IPS-15b (cell line): ENCODE measurements around the gene KIRREL1.

Experiments
- H3K27me3 ChIP-seq: one replicate; pipeline ENCODE4 v1.6.1; 2013; ENCODE audit warnings: low read length; ENCODE audit not compliant: control insufficient read depth, insufficient read depth
- H3K36me3 ChIP-seq: one replicate; pipeline ENCODE4 v1.6.1; 2013; ENCODE audit warnings: low read length; ENCODE audit not compliant: control insufficient read depth, insufficient read depth
- H3K4me1 ChIP-seq: one replicate; pipeline ENCODE4 v1.6.1; 2013; ENCODE audit warnings: mild to moderate bottlenecking, low read length; ENCODE audit not compliant: control insufficient read depth, insufficient read depth
- H3K4me3 ChIP-seq: one replicate; pipeline ENCODE4 v1.5.1; 2013; ENCODE audit warnings: low read depth, low read length
- H3K9ac ChIP-seq: one replicate; pipeline ENCODE4 v1.6.1; 2013; ENCODE audit warnings: low read depth, mild to moderate bottlenecking, low read length
- H3K9me3 ChIP-seq: one replicate; pipeline ENCODE4 v1.6.1; 2013; ENCODE audit warnings: mild to moderate bottlenecking, low read length; ENCODE audit not compliant: control insufficient read depth, insufficient read depth

The KIRREL1 gene

GRCh38 chr1:157960773-157961172, 32.7 kb upstream of the KIRREL1 start:
- no peaks in the 10 kb centered on the region for H3K36me3 ChIP-seq
- no peaks in the 10 kb centered on the region for H3K9me3 ChIP-seq
- no peak overlapping the region for H3K4me3 ChIP-seq
- H3K4me1 ChIP-seq, result peaks cover 3% of the 10 kb centered on the region
- H3K27me3 ChIP-seq, result peaks cover 2% of the 10 kb centered on the region
- H3K9ac ChIP-seq, result no peak overlapping the region

- peaks cover 3% of the 10 kb centered on the region for H3K4me1 ChIP-seq
- H3K9ac ChIP-seq, result no peak overlapping the region
- H3K9me3 ChIP-seq, result no peaks in the 10 kb centered on the region
- H3K27me3 ChIP-seq, result peaks cover 2% of the 10 kb centered on the region
- no peak overlapping the region for H3K4me3 ChIP-seq
- H3K36me3 ChIP-seq, result no peaks in the 10 kb centered on the region
Observed at GRCh38 chr1:157961805-157962762, 31.4 kb upstream of the KIRREL1 start.

GRCh38 chr1:157963713-157964112, 29.7 kb upstream of the KIRREL1 start:
- Histone ChIP-seq H3K9me3 (no peaks in the 10 kb centered on the region), H3K27me3 (peaks cover 2% of the 10 kb centered on the region), H3K4me3 (no peak overlapping the region), H3K36me3 (no peaks in the 10 kb centered on the region), H3K9ac (no peak overlapping the region), H3K4me1 (peaks cover 3% of the 10 kb centered on the region)

- Histone ChIP-seq H3K36me3 (no peaks in the 10 kb centered on the region), H3K27me3 (peaks cover 2% of the 10 kb centered on the region), H3K9ac (no peak overlapping the region), H3K9me3 (no peaks in the 10 kb centered on the region), H3K4me3 (no peak overlapping the region), H3K4me1 (peaks cover 3% of the 10 kb centered on the region)
Observed at GRCh38 chr1:157965584-157965983, 27.9 kb upstream of the KIRREL1 start.

GRCh38 chr1:157966031-157966537, 27.4 kb upstream of the KIRREL1 start:
- no peaks in the 10 kb centered on the region for H3K9me3 ChIP-seq
- H3K27me3 ChIP-seq, result peaks cover 2% of the 10 kb centered on the region
- no peak overlapping the region for H3K4me3 ChIP-seq
- no peak overlapping the region for H3K9ac ChIP-seq
- H3K36me3 ChIP-seq, result no peaks in the 10 kb centered on the region
- peaks cover 3% of the 10 kb centered on the region for H3K4me1 ChIP-seq

GRCh38 chr1:157967205-157967604, 26.2 kb upstream of the KIRREL1 start:
- H3K4me3 ChIP-seq, result no peak overlapping the region
- H3K9me3 ChIP-seq, result peaks cover 3% of the 10 kb centered on the region
- no peaks in the 10 kb centered on the region for H3K36me3 ChIP-seq
- H3K9ac ChIP-seq, result no peak overlapping the region
- H3K27me3 ChIP-seq, result peaks cover 2% of the 10 kb centered on the region
- H3K4me1 ChIP-seq, result peaks cover 3% of the 10 kb centered on the region

- no peak overlapping the region for H3K4me3 ChIP-seq
Observed at GRCh38 chr1:157968508-157968907, 24.9 kb upstream of the KIRREL1 start.

GRCh38 chr1:157968946-157969345, 24.5 kb upstream of the KIRREL1 start:
- H3K27me3 ChIP-seq, result peaks cover 2% of the 10 kb centered on the region
- H3K9ac ChIP-seq, result no peak overlapping the region
- peaks cover 7% of the 10 kb centered on the region for H3K9me3 ChIP-seq
- H3K36me3 ChIP-seq, result no peaks in the 10 kb centered on the region
- no peak overlapping the region for H3K4me3 ChIP-seq
- H3K4me1 ChIP-seq, result peaks cover under 1% of the 10 kb centered on the region

More at GRCh38 chr1:157968508-157968907, 24.9 kb upstream of the KIRREL1 start:
- no peak overlapping the region for H3K9ac ChIP-seq
- H3K4me1 ChIP-seq, result peaks cover 3% of the 10 kb centered on the region
- peaks cover 7% of the 10 kb centered on the region for H3K9me3 ChIP-seq
- no peaks in the 10 kb centered on the region for H3K36me3 ChIP-seq
- peaks cover 2% of the 10 kb centered on the region for H3K27me3 ChIP-seq

- Histone ChIP-seq H3K4me3 (no peak overlapping the region), H3K9ac (no peak overlapping the region), H3K27me3 (no peaks in the 10 kb centered on the region), H3K4me1 (no peaks in the 10 kb centered on the region), H3K9me3 (peaks cover 7% of the 10 kb centered on the region), H3K36me3 (no peaks in the 10 kb centered on the region)
Observed at GRCh38 chr1:157969697-157970485, 23.6 kb upstream of the KIRREL1 start.

GRCh38 chr1:157971769-157972168, 21.7 kb upstream of the KIRREL1 start:
- no peaks in the 10 kb centered on the region for H3K36me3 ChIP-seq
- peaks cover 4% of the 10 kb centered on the region for H3K4me1 ChIP-seq
- no peak overlapping the region for H3K4me3 ChIP-seq
- H3K9me3 ChIP-seq, result peaks cover 7% of the 10 kb centered on the region
- H3K9ac ChIP-seq, result no peak overlapping the region
- no peaks in the 10 kb centered on the region for H3K27me3 ChIP-seq

GRCh38 chr1:157975228-157975950, 18.1 kb upstream of the KIRREL1 start:
- Histone ChIP-seq H3K4me1 (peaks cover 6% of the 10 kb centered on the region), H3K36me3 (no peaks in the 10 kb centered on the region), H3K9ac (no peak overlapping the region)

More at GRCh38 chr1:157975228-157975950, 18.1 kb upstream of the KIRREL1 start:
- Histone ChIP-seq H3K4me3 (no peak overlapping the region), H3K9me3 (peaks cover 7% of the 10 kb centered on the region), H3K27me3 (no peaks in the 10 kb centered on the region)
